OCI-LY1 (cell line): ENCODE data around the gene PRM2.

Experiments used
- H2AFZ ChIP-seq: fragments of 200-600 bp; sonication (generic), shearing (Covaris generic); 2 replicates; pipeline ENCODE4 v1.6.0; 2014; ENCODE audit warnings: antibody characterized with exemption, mild to moderate bottlenecking, low read length
- H3F3A ChIP-seq: fragments of 200-600 bp; sonication (generic), shearing (Covaris generic); 2 replicates; pipeline ENCODE4 v1.6.0; 2014; ENCODE audit warnings: mild to moderate bottlenecking, antibody characterized with exemption, low read length, moderate library complexity; ENCODE audit not compliant: insufficient read depth
- H3K27ac ChIP-seq: fragments of 200-600 bp; sonication (generic); 2 replicates; pipeline ENCODE4 v1.5.1; 2014; ENCODE audit warnings: low read length, mixed run types, mild to moderate bottlenecking, low read depth; ENCODE audit not compliant: poor library complexity, severe bottlenecking
- H3K27me3 ChIP-seq: fragments of 200-600 bp; sonication (generic); 2 replicates; pipeline ENCODE4 v1.6.0; 2014; ENCODE audit warnings: antibody characterized with exemption, mild to moderate bottlenecking, low read length, moderate library complexity; ENCODE audit not compliant: insufficient read depth
- H3K36me3 ChIP-seq: fragments of 200-600 bp; sonication (generic); 2 replicates; pipeline ENCODE4 v1.6.1; 2014; ENCODE audit warnings: mild to moderate bottlenecking, antibody characterized with exemption, low read length, moderate library complexity, mixed read lengths; ENCODE audit not compliant: insufficient read depth
- H3K4me1 ChIP-seq: fragments of 200-600 bp; sonication (generic); 2 replicates; pipeline ENCODE4 v1.5.1; 2014; ENCODE audit warnings: mild to moderate bottlenecking, low read length, moderate library complexity; ENCODE audit not compliant: insufficient read depth, severe bottlenecking
- H3K4me2 ChIP-seq: fragments of 200-600 bp; sonication (generic), shearing (Covaris generic); 2 replicates; pipeline ENCODE4 v1.6.1; 2014; ENCODE audit warnings: low read length
- H3K4me3 ChIP-seq: fragments of 200-600 bp; sonication (generic); 2 replicates; pipeline ENCODE4 v1.5.1; 2014; ENCODE audit warnings: low read length, low read depth, mild to moderate bottlenecking, mixed read lengths; ENCODE audit not compliant: poor library complexity, severe bottlenecking
- H3K79me2 ChIP-seq: fragments of 200-600 bp; shearing (Covaris generic); 2 replicates; pipeline ENCODE4 v1.6.1; 2016; ENCODE audit warnings: mixed run types, low read length, mixed read lengths; ENCODE audit not compliant: insufficient read depth
- H3K9ac ChIP-seq: fragments of 200-600 bp; sonication (generic), shearing (Covaris generic); 2 replicates; pipeline ENCODE4 v1.6.1; 2014; ENCODE audit warnings: mild to moderate bottlenecking, low read length, mixed read lengths
- H3K9me2 ChIP-seq: fragments of 200-600 bp; sonication (generic), shearing (Covaris generic); 2 replicates; pipeline ENCODE4 v1.6.1; 2014; ENCODE audit warnings: low read depth, mild to moderate bottlenecking, low read length, mixed read lengths
- H3K9me3 ChIP-seq: fragments of 200-600 bp; shearing (Covaris generic); 2 replicates; pipeline ENCODE4 v1.6.1; 2014; ENCODE audit warnings: low read length, mixed read lengths
- H4K20me1 ChIP-seq: fragments of 200-600 bp; sonication (generic), shearing (Covaris generic); 2 replicates; pipeline ENCODE4 v1.6.0; 2016; ENCODE audit warnings: mild to moderate bottlenecking, low read length; ENCODE audit not compliant: insufficient read depth
- CTCF ChIP-seq: fragments of 200-600 bp; sonication (generic), shearing (Covaris generic); IDR thresholded peaks from 2 replicates; pipeline ENCODE4 v1.5.1; 2017; ENCODE audit warnings: mild to moderate bottlenecking, antibody characterized with exemption, low read length, moderate library complexity, mixed read lengths
- EZH2 ChIP-seq: fragments of 200-600 bp; sonication (generic), shearing (Covaris generic); IDR thresholded peaks from 2 replicates; pipeline ENCODE4 v1.8.0; 2017; ENCODE audit warnings: borderline replicate concordance, mixed run types, mild to moderate bottlenecking, antibody characterized with exemption, low read length, moderate library complexity, mixed read lengths

PRM2 gene

GRCh38 chr16:11280616-11281522, 4.6 kb upstream of the PRM2 start, which contains the start of gene PRM1:
TSS of gene PRM1 (minus strand) at chr16:11281330. CDS start at chr16:11281238, 92 bp downstream.
- no peaks in the 10 kb centered on the region for H3K27me3 ChIP-seq
- no peaks in the 10 kb centered on the region for H3K9me3 ChIP-seq
- no peak within 1 kb of the TSS for H3K4me2 ChIP-seq
- H4K20me1 ChIP-seq: no peaks in the 10 kb centered on the region
- no peaks in the 10 kb centered on the region for H3K79me2 ChIP-seq
- no peaks in the 10 kb centered on the region for H3K9me2 ChIP-seq
- peaks cover 13% of the 10 kb centered on the region for H3K4me1 ChIP-seq
- H3K27ac ChIP-seq: no peak within 1 kb of the TSS
- H3K4me3 ChIP-seq: no peak within 1 kb of the TSS
- H3K36me3 ChIP-seq: no peaks in the 10 kb centered on the region
- H3F3A ChIP-seq: no peaks in the 10 kb centered on the region
- H3K9ac ChIP-seq: no peak within 1 kb of the TSS
- H2AFZ ChIP-seq: no peak within 1 kb of the TSS
- TF ChIP-seq EZH2: no peak
- no peak for TF ChIP-seq CTCF

- Histone ChIP-seq H3F3A (no peaks in the 10 kb centered on the region), H3K4me1 (peaks cover 13% of the 10 kb centered on the region), H3K4me3 (no peak overlapping the region), H4K20me1 (no peaks in the 10 kb centered on the region), H3K9ac (no peak overlapping the region; the same call in 1 of the 2 replicates), H3K27ac (no peak overlapping the region), H2AFZ (no peak overlapping the region), H3K4me2 (no peak overlapping the region; the same call in 1 of the 2 replicates), H3K36me3 (no peaks in the 10 kb centered on the region), H3K9me3 (no peaks in the 10 kb centered on the region), H3K9me2 (no peaks in the 10 kb centered on the region), H3K27me3 (no peaks in the 10 kb centered on the region), H3K79me2 (no peaks in the 10 kb centered on the region)
- no peak for TF ChIP-seq EZH2
- TF ChIP-seq CTCF: no peak
Measured at GRCh38 chr16:11278681-11279628, 2.7 kb upstream of the PRM2 start.

- Histone ChIP-seq H3K9me2 (no peaks in the 10 kb centered on the region), H3K79me2 (no peaks in the 10 kb centered on the region), H3K4me3 (no peak overlapping the region), H4K20me1 (no peaks in the 10 kb centered on the region), H2AFZ (no peak overlapping the region), H3K36me3 (no peaks in the 10 kb centered on the region), H3K4me1 (peaks cover 13% of the 10 kb centered on the region), H3K27ac (no peak overlapping the region), H3K9ac (no peak overlapping the region), H3F3A (no peaks in the 10 kb centered on the region), H3K27me3 (no peaks in the 10 kb centered on the region), H3K9me3 (no peaks in the 10 kb centered on the region), H3K4me2 (no peak overlapping the region)
- TF ChIP-seq EZH2: no peak
- TF ChIP-seq CTCF: no peak
Measured at GRCh38 chr16:11277607-11278337, 1.5 kb upstream of the PRM2 start.
